Fibroblast of villous mesenchyme (primary cell): ENCODE data around the gene AKAP6. TPM values are rescaled to one million over a fixed set of nuclear protein-coding genes. Genes with fewer than 3 reads are reported as not detected.

Experiments used
- DNase-seq: peaks from one replicate; pipeline ENCODE4 v3.0.0-alpha.2; 2010; ENCODE audit warnings: low read depth
- H3K4me3 ChIP-seq: 2 replicates; pipeline ENCODE4 v1.5.1; 2011; ENCODE audit warnings: low read depth, mild to moderate bottlenecking, low read length
- total RNA-seq: library from RNA; depleted of rRNA; stranded (reverse); fragments of >200 nt; gene quantifications from 2 replicates; pipeline ENCODE4 v1.2.3, GENCODE V29; 2012
- TF ChIP-seq, protein P1 (sequence below): IDR thresholded peaks from 2 replicates; pipeline ENCODE4 v1.5.1; 2012; ENCODE audit warnings: low read depth, mild to moderate bottlenecking, low read length; ENCODE audit not compliant: insufficient read depth

Gene AKAP6
- total RNA-seq, 1 donor: 3.9 TPM

DNA sequence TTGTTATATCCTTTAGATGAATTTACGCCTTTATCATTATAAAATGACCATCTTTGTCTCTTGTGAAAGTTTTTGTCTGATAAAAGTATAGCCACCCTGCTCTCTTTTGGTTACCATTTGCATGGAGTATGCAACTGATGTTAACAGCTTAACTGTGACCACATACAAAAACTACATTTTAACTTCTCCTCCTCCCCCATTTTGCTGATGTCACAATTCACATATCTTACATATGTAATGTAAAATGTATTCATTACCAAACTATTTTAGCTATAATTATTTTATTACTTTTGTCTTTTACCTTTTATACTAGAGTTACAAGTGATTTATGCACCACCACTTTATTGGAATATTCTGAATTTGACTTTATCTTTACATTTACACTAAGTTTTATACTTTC lies 425.1 kb downstream of the AKAP6 start:
- no peak overlapping the region for H3K4me3 ChIP-seq
- TF ChIP-seq, protein P1, sequence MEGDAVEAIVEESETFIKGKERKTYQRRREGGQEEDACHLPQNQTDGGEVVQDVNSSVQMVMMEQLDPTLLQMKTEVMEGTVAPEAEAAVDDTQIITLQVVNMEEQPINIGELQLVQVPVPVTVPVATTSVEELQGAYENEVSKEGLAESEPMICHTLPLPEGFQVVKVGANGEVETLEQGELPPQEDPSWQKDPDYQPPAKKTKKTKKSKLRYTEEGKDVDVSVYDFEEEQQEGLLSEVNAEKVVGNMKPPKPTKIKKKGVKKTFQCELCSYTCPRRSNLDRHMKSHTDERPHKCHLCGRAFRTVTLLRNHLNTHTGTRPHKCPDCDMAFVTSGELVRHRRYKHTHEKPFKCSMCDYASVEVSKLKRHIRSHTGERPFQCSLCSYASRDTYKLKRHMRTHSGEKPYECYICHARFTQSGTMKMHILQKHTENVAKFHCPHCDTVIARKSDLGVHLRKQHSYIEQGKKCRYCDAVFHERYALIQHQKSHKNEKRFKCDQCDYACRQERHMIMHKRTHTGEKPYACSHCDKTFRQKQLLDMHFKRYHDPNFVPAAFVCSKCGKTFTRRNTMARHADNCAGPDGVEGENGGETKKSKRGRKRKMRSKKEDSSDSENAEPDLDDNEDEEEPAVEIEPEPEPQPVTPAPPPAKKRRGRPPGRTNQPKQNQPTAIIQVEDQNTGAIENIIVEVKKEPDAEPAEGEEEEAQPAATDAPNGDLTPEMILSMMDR: no peak
- no peak for DNase-seq

GRCh38 chr14:32756173-32756572 lies 427.1 kb downstream of the AKAP6 start:
- DNase-seq: no peak
- TF ChIP-seq, protein P1: no peak
- no peak overlapping the region for H3K4me3 ChIP-seq

- DNase-seq: no peak
- TF ChIP-seq, protein P1: no peak
- no peak overlapping the region for H3K4me3 ChIP-seq
These were observed 427.7 kb downstream of the AKAP6 start for GRCh38 chr14:32756775-32757174.

- TF ChIP-seq, protein P1: no peak
- no peak overlapping the region for H3K4me3 ChIP-seq
- no peak for DNase-seq
These were observed 428.5 kb downstream of the AKAP6 start for GRCh38 chr14:32757568-32757967.

- H3K4me3 ChIP-seq: no peak overlapping the region
- TF ChIP-seq, protein P1: no peak
- peak; percentile 5 for DNase-seq
These were observed 432.4 kb downstream of the AKAP6 start for GRCh38 chr14:32761381-32761968.

DNA sequence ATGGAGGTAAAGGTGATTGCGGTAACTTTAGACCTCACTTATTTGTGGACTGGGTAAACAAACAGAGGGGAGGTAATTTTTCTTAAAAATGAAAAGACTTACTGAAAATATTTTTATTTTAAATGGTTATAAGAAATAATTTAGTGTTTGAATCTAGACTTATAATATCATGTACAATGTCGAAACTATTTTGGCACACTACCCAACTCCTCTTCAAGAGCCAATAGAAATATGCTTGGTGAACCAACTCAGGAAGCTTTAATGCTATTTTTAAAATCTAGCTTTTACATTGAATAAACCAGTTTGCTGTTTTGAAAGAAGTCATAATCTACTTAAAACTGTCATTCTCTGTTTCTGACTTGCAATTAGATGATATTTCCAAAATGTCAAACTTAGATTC lies 433.8 kb downstream of the AKAP6 start:
- DNase-seq: peak; percentile 11
- TF ChIP-seq, protein P1: no peak

DNA sequence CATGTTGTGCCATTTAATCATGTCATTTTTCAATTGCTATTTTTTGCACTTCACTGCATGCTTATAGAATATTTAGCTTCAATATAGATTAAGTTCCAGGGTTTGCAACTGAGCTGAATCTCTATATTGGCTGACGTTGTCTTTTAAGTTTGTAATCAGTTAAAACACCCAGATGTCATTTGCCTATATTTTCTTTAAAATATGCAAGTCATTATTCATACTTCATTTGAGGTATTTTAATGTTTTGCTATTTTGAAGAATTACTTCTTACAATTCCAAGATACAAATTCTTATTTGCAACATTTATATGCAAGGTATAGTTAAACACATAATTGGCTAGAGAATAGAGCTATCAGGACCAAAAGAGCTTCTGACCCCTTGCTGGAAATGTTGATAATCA lies 434.6 kb downstream of the AKAP6 start:
- TF ChIP-seq, protein P1: no peak
- DNase-seq: no peak
- no peak overlapping the region for H3K4me3 ChIP-seq

More for the DNA sequence above, 433.8 kb downstream of the AKAP6 start:
- no peak overlapping the region for H3K4me3 ChIP-seq
